HEK293 (cell line): ENCODE results near the gene CRACR2A.

Experiments used
- CTCF ChIP-seq: fragments of 450-650 bp; formaldehyde crosslinking; IDR thresholded peaks from 2 replicates; pipeline ENCODE4 v1.5.1; 2016; ENCODE audit warnings: missing biosample characterization, missing genetic modification characterization
- GLIS2 ChIP-seq: fragments of 450-650 bp; formaldehyde crosslinking; IDR thresholded peaks from 2 replicates; pipeline ENCODE4 v1.5.1; 2016; ENCODE audit warnings: missing biosample characterization, missing genetic modification characterization
- ZSCAN30 ChIP-seq: fragments of 450-650 bp; IDR thresholded peaks from 2 replicates; pipeline ENCODE4 v1.5.1; 2018; ENCODE audit warnings: missing biosample characterization, mild to moderate bottlenecking, missing genetic modification characterization, moderate library complexity
- TF ChIP-seq, protein P1 (sequence below): fragments of 450-650 bp; formaldehyde crosslinking; IDR thresholded peaks from 2 replicates; pipeline ENCODE4 v1.5.1; 2016; ENCODE audit warnings: missing biosample characterization, missing genetic modification characterization
- TF ChIP-seq, protein P2 (sequence below): fragments of 450-650 bp; formaldehyde crosslinking; IDR thresholded peaks from 2 replicates; pipeline ENCODE4 v1.5.1; 2016; ENCODE audit warnings: missing biosample characterization, missing genetic modification characterization

- no peak for TF ChIP-seq CTCF
- TF ChIP-seq, protein P1, sequence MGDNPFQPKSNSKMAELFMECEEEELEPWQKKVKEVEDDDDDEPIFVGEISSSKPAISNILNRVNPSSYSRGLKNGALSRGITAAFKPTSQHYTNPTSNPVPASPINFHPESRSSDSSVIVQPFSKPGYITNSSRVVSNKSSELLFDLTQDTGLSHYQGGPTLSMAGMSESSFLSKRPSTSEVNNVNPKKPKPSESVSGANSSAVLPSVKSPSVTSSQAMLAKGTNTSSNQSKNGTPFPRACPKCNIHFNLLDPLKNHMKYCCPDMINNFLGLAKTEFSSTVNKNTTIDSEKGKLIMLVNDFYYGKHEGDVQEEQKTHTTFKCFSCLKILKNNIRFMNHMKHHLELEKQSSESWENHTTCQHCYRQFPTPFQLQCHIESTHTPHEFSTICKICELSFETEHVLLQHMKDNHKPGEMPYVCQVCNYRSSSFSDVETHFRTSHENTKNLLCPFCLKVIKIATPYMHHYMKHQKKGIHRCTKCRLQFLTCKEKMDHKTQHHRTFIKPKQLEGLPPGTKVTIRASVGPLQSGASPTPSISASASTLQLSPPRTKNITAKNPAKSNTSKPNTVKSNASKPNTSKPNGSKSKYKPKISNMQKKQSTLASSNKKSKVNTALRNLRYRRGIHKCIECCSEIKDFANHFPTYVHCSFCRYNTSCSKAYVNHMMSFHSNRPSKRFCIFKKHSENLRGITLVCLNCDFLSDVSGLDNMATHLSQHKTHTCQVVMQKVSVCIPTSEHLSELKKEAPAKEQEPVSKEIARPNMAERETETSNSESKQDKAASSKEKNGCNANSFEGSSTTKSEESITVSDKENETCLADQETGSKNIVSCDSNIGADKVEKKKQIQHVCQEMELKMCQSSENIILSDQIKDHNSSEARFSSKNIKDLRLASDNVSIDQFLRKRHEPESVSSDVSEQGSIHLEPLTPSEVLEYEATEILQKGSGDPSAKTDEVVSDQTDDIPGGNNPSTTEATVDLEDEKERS (tag by site-specific recombination) = no peak
- no peak for TF ChIP-seq GLIS2 (tag by site-specific recombination)
- TF ChIP-seq, protein P2, sequence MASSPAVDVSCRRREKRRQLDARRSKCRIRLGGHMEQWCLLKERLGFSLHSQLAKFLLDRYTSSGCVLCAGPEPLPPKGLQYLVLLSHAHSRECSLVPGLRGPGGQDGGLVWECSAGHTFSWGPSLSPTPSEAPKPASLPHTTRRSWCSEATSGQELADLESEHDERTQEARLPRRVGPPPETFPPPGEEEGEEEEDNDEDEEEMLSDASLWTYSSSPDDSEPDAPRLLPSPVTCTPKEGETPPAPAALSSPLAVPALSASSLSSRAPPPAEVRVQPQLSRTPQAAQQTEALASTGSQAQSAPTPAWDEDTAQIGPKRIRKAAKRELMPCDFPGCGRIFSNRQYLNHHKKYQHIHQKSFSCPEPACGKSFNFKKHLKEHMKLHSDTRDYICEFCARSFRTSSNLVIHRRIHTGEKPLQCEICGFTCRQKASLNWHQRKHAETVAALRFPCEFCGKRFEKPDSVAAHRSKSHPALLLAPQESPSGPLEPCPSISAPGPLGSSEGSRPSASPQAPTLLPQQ = no peak
- TF ChIP-seq ZSCAN30 = no peak
Observed at GRCh38 chr12:3597526-3598210, 155.2 kb downstream of the CRACR2A start.
